Adrenal gland (tissue), 5 donors: ENCODE measurements around the gene XCL2.

Experiments used
- CTCF ChIP-seq, 6 experiments: fragments of 450-650 bp in 4 of 6; fragments of 200-600 bp in 2 of 6; sonication (generic) in 1 of 6; IDR thresholded peaks; 1 replicate in 5 of 6; 2 replicates in 1 of 6; pipeline versions ENCODE4 v1.5.1 to v1.8.0; 2016 to 2021; ENCODE audit warnings: antibody characterized with exemption in 6 of 6, mild to moderate bottlenecking in 2 of 6, moderate library complexity in 1 of 6
- POLR2A ChIP-seq, 2 donors: fragments of 450-650 bp; IDR thresholded peaks; one replicate each; pipeline ENCODE4 v1.6.1; 2017; ENCODE audit warnings: antibody characterized with exemption in 2 of 2, mild to moderate bottlenecking in 2 of 2, moderate library complexity in 1 of 2
- donor health status: DM: no; HTN: no; CAD: no.

GRCh38 chr1:168560370-168560769 lies 16.6 kb upstream of the XCL2 start:
- TF ChIP-seq CTCF (IDR thresholded peaks at IDR 0.05) (no peak), POLR2A (IDR thresholded peaks at IDR 0.05) (no peak)
